ENCODE measurements around the gene LKAAEAR1. TPM values are rescaled to one million over a fixed set of nuclear protein-coding genes. Genes with fewer than 3 reads are reported as not detected.

The LKAAEAR1 gene
- total and polyA plus RNA-seq, 9 of the 15 experiments (the other 6 are each of a cell fraction or from before 2014, with no cell fraction given): not detected

DNA sequence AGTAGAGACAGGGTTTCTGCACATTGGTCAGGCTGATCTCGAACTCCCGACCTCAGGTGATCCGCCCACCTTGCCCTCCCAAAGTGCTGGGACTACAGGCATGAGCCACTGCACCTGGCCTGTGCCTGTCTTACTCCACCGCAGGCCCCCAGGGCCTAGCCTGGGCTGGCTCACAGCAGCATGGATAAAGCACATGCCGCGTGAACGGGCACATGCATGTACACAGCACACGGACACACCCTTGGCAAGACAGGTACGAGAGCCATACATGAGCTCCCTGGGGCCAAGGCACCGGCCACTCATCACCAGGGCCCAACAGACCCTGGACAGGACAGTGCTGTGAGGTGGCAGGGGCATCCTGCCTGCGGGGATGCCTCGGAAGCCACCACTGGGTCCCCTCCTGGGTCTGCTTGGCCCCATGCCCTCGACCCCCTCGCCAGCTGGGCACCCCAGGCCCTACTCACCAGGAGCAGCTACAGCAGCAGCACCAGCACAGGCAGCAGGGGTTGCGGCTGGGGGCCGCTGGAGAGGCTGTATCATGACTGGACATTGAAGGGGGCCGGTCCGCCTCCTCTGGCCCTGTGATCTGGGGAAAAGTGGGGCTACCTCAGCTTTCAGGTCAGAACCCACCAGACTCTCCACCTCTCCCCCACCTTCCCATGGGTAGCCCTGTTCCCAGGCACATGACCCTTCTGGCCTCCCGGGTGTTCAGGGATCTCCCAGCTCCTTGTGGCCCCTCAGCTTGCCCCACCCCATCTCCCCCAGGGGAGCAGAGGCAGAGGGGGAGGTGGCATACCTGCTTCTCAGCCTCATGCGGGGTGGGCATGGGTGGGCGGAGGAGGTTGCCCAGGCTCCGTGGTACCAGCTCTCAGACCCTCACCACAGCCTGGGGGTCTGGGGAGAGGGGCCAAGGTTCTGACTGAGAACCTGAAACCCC is 7.9 kb downstream of the LKAAEAR1 start:
- ChIA-PET POLR2A (interaction anchor here (0.9 kb wide), 1 partner anchor 8 kb away, joined by 5 read pairs; no protein-coding TSS in a partner anchor), CTCF (ENCODE audit: low intra/inter-chr PET ratio) (no interaction called here)
- Histone ChIP-seq H3K9ac (ENCODE audit: insufficient read depth in 1 of 2, low read depth in 2 of 2, low read length in 2 of 2) (peak overlapping the region in 1 of 2 experiments; percentile 65; a peak in 2 of 4 replicates), H3K4me2 (ENCODE audit: insufficient read depth, low read length) (no peak overlapping the region), H4K20me1 (replicated peaks; ENCODE audit: control insufficient read depth, insufficient read depth, low read length) (no peaks in the 10 kb centered on the region), H3K4me3 (no peak overlapping the region), H3K79me2 (ENCODE audit: control insufficient read depth, insufficient read depth, low read length) (peaks cover 10% of the 10 kb centered on the region; the same call in 2 of the 3 replicates), H3K27me3 (ENCODE audit: control insufficient read depth in 2 of 2, insufficient read depth in 2 of 2, low read length in 2 of 2) (no peaks in the 10 kb centered on the region), H3K27ac (ENCODE audit: extremely low read depth, low read depth, low read length) (no peak overlapping the region), H3K4me1 (replicated peaks in 1 of 2; ENCODE audit: control insufficient read depth in 2 of 2, insufficient read depth in 2 of 2, low read length in 2 of 2) (peaks cover 13 to 84% of the 10 kb centered on the region in 2 experiments; a peak in 4 of 5 replicates), H3K36me3 (ENCODE audit: control insufficient read depth, insufficient read depth, low read length) (peaks cover 8% of the 10 kb centered on the region; the same call in 1 of the 3 replicates), H3K9me1 (ENCODE audit: control insufficient read depth, insufficient read depth, low read length) (no peaks in the 10 kb centered on the region), H3K9me3 (replicated peaks; ENCODE audit: control insufficient read depth, insufficient read depth, low read depth, low read length) (no peaks in the 10 kb centered on the region), H2AFZ (ENCODE audit: low read depth, low read length) (no peak overlapping the region)
- no peak for ATAC-seq
- 89% methylated on average over 12 of the region's 22 CpGs for WGBS (ENCODE audit: insufficient coverage, low coverage, missing lambda C conversion rate)
- no peak for DNase-seq (ENCODE audit: extremely low read depth in 1 of 4, low spot score in 3 of 4)
- in situ Hi-C loops (cut with MboI) (no loop called here), intact Hi-C loops (cut with micrococcal nuclease) (no loop called here)
- no peak for FAIRE-seq
- BruUV-seq (replicated peaks): no TSS peak
- TF ChIP-seq, protein P1, sequence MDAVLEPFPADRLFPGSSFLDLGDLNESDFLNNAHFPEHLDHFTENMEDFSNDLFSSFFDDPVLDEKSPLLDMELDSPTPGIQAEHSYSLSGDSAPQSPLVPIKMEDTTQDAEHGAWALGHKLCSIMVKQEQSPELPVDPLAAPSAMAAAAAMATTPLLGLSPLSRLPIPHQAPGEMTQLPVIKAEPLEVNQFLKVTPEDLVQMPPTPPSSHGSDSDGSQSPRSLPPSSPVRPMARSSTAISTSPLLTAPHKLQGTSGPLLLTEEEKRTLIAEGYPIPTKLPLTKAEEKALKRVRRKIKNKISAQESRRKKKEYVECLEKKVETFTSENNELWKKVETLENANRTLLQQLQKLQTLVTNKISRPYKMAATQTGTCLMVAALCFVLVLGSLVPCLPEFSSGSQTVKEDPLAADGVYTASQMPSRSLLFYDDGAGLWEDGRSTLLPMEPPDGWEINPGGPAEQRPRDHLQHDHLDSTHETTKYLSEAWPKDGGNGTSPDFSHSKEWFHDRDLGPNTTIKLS (IDR thresholded peaks at IDR 0.05; ENCODE audit: borderline replicate concordance, low read depth): no peak
- no peak for TF ChIP-seq KAT7 (CRISPR knock-in tag; IDR thresholded peaks at IDR 0.05; ENCODE audit: borderline replicate concordance)
- TF ChIP-seq, protein P2, sequence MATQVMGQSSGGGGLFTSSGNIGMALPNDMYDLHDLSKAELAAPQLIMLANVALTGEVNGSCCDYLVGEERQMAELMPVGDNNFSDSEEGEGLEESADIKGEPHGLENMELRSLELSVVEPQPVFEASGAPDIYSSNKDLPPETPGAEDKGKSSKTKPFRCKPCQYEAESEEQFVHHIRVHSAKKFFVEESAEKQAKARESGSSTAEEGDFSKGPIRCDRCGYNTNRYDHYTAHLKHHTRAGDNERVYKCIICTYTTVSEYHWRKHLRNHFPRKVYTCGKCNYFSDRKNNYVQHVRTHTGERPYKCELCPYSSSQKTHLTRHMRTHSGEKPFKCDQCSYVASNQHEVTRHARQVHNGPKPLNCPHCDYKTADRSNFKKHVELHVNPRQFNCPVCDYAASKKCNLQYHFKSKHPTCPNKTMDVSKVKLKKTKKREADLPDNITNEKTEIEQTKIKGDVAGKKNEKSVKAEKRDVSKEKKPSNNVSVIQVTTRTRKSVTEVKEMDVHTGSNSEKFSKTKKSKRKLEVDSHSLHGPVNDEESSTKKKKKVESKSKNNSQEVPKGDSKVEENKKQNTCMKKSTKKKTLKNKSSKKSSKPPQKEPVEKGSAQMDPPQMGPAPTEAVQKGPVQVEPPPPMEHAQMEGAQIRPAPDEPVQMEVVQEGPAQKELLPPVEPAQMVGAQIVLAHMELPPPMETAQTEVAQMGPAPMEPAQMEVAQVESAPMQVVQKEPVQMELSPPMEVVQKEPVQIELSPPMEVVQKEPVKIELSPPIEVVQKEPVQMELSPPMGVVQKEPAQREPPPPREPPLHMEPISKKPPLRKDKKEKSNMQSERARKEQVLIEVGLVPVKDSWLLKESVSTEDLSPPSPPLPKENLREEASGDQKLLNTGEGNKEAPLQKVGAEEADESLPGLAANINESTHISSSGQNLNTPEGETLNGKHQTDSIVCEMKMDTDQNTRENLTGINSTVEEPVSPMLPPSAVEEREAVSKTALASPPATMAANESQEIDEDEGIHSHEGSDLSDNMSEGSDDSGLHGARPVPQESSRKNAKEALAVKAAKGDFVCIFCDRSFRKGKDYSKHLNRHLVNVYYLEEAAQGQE (IDR thresholded peaks at IDR 0.05; ENCODE audit: borderline replicate concordance): no peak
- TF ChIP-seq, protein P2 (CRISPR knock-in tag; IDR thresholded peaks at IDR 0.05; ENCODE audit: low read depth): no peak

Measured in K562 (cell line).